CD4-positive, alpha-beta T cell (primary cell): ENCODE results near the gene DIP2C. TPM values are rescaled to one million over a fixed set of nuclear protein-coding genes. Genes with fewer than 3 reads are reported as not detected.

ENCODE experiments used
- ATAC-seq: fragments of 200-7000 bp; cut with Tn5 transposase; one replicate; pipeline ENCODE4 v1.10.0; 2022; ENCODE audit warnings: mild to moderate bottlenecking; ENCODE audit not compliant: poor library complexity
- CTCF ChIA-PET: fragments of 350-600 bp; sonication (Branson Sonifier 250); formaldehyde crosslinking; loops from one replicate; lab custom pipeline; 2021; ENCODE audit warnings: antibody characterized with exemption, inconsistent platforms; lab: Charles Lee
- POLR2A ChIA-PET: fragments of 350-600 bp; sonication (Branson Sonifier 250); formaldehyde crosslinking; loops from one replicate; lab custom pipeline; 2021; ENCODE audit warnings: antibody characterized with exemption, inconsistent platforms; lab: Charles Lee
- DNase-seq, 14 experiments: peaks; one replicate each; pipeline ENCODE4 v3.0.0-alpha.2; 2013 to 2020; ENCODE audit warnings: mixed read lengths in 2 of 14
- H3K27ac ChIP-seq, 2 donors: one replicate each; pipeline versions ENCODE4 v1.5.1 to v1.7.0; 2013; ENCODE audit warnings: low read length in 2 of 2, low read depth in 1 of 2, mild to moderate bottlenecking in 1 of 2
- H3K27me3 ChIP-seq, 2 experiments: 1 replicate in 1 of 2; 2 replicates in 1 of 2; pipeline versions ENCODE4 v1.6.1 to v1.7.0; 2013; ENCODE audit warnings: low read length in 2 of 2, control low read depth in 1 of 2, mild to moderate bottlenecking in 1 of 2, moderate library complexity in 1 of 2; ENCODE audit not compliant: insufficient read depth in 2 of 2, control insufficient read depth in 1 of 2
- H3K36me3 ChIP-seq: one replicate; pipeline ENCODE4 v1.6.1; 2013; ENCODE audit warnings: low read length, control low read depth; ENCODE audit not compliant: insufficient read depth
- H3K4me1 ChIP-seq: one replicate; pipeline ENCODE4 v1.6.1; 2013; ENCODE audit warnings: low read length, control low read depth; ENCODE audit not compliant: insufficient read depth
- H3K4me3 ChIP-seq: one replicate; pipeline ENCODE4 v1.5.1; 2013; ENCODE audit warnings: mild to moderate bottlenecking, low read length, moderate library complexity
- H3K9me3 ChIP-seq, 2 experiments: 1 replicate in 1 of 2; 2 replicates in 1 of 2; pipeline versions ENCODE4 v1.6.1 to v1.7.0; 2013; ENCODE audit warnings: low read length in 2 of 2, mild to moderate bottlenecking in 2 of 2, control low read depth in 1 of 2, moderate library complexity in 1 of 2; ENCODE audit not compliant: control insufficient read depth in 1 of 2, insufficient read depth in 1 of 2
- H3K27ac Mint-ChIP-seq: one replicate; pipeline ENCODE4 v1.8.0; 2020; ENCODE audit warnings: mixed read lengths
- H3K27me3 Mint-ChIP-seq: one replicate; pipeline ENCODE4 v1.8.0; 2021; ENCODE audit warnings: mixed read lengths
- H3K36me3 Mint-ChIP-seq: one replicate; pipeline ENCODE4 v1.8.0; 2021; ENCODE audit warnings: low read depth, mixed read lengths
- H3K4me1 Mint-ChIP-seq: one replicate; pipeline ENCODE4 v1.8.0; 2021; ENCODE audit warnings: low read depth, mixed read lengths
- H3K4me3 Mint-ChIP-seq: one replicate; pipeline ENCODE4 v1.8.0; 2020; ENCODE audit warnings: mild to moderate bottlenecking, mixed read lengths
- H3K9me3 Mint-ChIP-seq: one replicate; pipeline ENCODE4 v1.8.0; 2020; ENCODE audit warnings: mixed read lengths
- CTCF ChIP-seq: fragments of 200-600 bp; IDR thresholded peaks from one replicate; pipeline ENCODE4 v1.8.0; 2022; ENCODE audit warnings: antibody characterized with exemption, mild to moderate bottlenecking
- intact Hi-C, 2 experiments: fragments of 100-400 bp; cut with DNase I in 1 of 2; cut with micrococcal nuclease in 1 of 2; formaldehyde crosslinking; loops; one replicate each; pipeline versions ENCODE4 v1.15.1 to v1.9.0; 2023 to 2025; cut with DNase I, micrococcal nuclease
- total RNA-seq, 174 experiments: library from RNA in 2 of 174; stranded (reverse) in 2 of 174; gene quantifications; one replicate each; pipeline ENCODE4 v1.2.3 and lab custom pipeline; 2021 to 2026

Gene DIP2C
- total RNA-seq, 2 experiments from 2014 or later: 4.1 TPM

- Mint-ChIP-seq H3K36me3 (no peaks in the 10 kb centered on the region), H3K4me1 (no peaks in the 10 kb centered on the region), H3K27ac (no peak overlapping the region), H3K4me3 (no peak overlapping the region), H3K27me3 (peaks cover 5% of the 10 kb centered on the region), H3K9me3 (no peaks in the 10 kb centered on the region)
- no peak for TF ChIP-seq CTCF
- H3K4me3 ChIP-seq: no peak overlapping the region
- H3K27me3 ChIP-seq: peaks cover 0 to 4% of the 10 kb centered on the region in 2 experiments
- ChIA-PET POLR2A (no interaction called here), CTCF (no interaction called here)
- intact Hi-C loops: no loop called here
- H3K36me3 ChIP-seq: no peaks in the 10 kb centered on the region
- no peak for ATAC-seq
- no peak for DNase-seq
- H3K9me3 ChIP-seq: peaks cover 0 to 4% of the 10 kb centered on the region in 2 experiments
- H3K27ac ChIP-seq: no peak overlapping the region
- H3K4me1 ChIP-seq: no peaks in the 10 kb centered on the region
Measured at GRCh38 chr10:729213-729612, 39.7 kb upstream of the DIP2C start.

GRCh38 chr10:728603-729002 is 39.1 kb upstream of the DIP2C start:
- H3K4me3 ChIP-seq: no peak overlapping the region
- Mint-ChIP-seq H3K36me3 (no peaks in the 10 kb centered on the region), H3K4me1 (no peaks in the 10 kb centered on the region), H3K27me3 (peaks cover 5% of the 10 kb centered on the region), H3K4me3 (no peak overlapping the region), H3K27ac (no peak overlapping the region), H3K9me3 (no peaks in the 10 kb centered on the region)
- H3K27ac ChIP-seq: no peak overlapping the region
- no peak for ATAC-seq
- peaks cover 0 to 7% of the 10 kb centered on the region in 2 experiments for H3K9me3 ChIP-seq
- peak in 1 of 14 experiments; percentile 6 for DNase-seq
- ChIA-PET POLR2A (no interaction called here), CTCF (no interaction called here)
- TF ChIP-seq CTCF: no peak
- peaks cover 0 to 4% of the 10 kb centered on the region in 2 experiments for H3K27me3 ChIP-seq
- intact Hi-C loops: no loop called here
- no peaks in the 10 kb centered on the region for H3K4me1 ChIP-seq
- H3K36me3 ChIP-seq: no peaks in the 10 kb centered on the region

GRCh38 chr10:727162-727790 is 37.8 kb upstream of the DIP2C start:
- Mint-ChIP-seq H3K9me3 (no peaks in the 10 kb centered on the region), H3K36me3 (no peaks in the 10 kb centered on the region), H3K4me1 (no peaks in the 10 kb centered on the region), H3K4me3 (no peak overlapping the region), H3K27me3 (no peaks in the 10 kb centered on the region), H3K27ac (no peak overlapping the region)
- intact Hi-C loops: no loop called here
- no peak for DNase-seq
- no peak overlapping the region for H3K27ac ChIP-seq
- no peak for TF ChIP-seq CTCF
- peaks cover 0 to 4% of the 10 kb centered on the region in 2 experiments for H3K27me3 ChIP-seq
- no peaks in the 10 kb centered on the region for H3K4me1 ChIP-seq
- H3K36me3 ChIP-seq: no peaks in the 10 kb centered on the region
- POLR2A ChIA-PET: no interaction called here
- ATAC-seq: no peak
- peaks cover 0 to 11% of the 10 kb centered on the region in 2 experiments for H3K9me3 ChIP-seq
- CTCF ChIA-PET: no interaction called here
- H3K4me3 ChIP-seq: no peak overlapping the region
